ENCODE results near the gene FJX1.
"Not testable (repeated sequence)": the region's sequence is repeated elsewhere in the genome, so short reads cannot be mapped to it uniquely, and the experiment has no call there.

The FJX1 gene

DNA sequence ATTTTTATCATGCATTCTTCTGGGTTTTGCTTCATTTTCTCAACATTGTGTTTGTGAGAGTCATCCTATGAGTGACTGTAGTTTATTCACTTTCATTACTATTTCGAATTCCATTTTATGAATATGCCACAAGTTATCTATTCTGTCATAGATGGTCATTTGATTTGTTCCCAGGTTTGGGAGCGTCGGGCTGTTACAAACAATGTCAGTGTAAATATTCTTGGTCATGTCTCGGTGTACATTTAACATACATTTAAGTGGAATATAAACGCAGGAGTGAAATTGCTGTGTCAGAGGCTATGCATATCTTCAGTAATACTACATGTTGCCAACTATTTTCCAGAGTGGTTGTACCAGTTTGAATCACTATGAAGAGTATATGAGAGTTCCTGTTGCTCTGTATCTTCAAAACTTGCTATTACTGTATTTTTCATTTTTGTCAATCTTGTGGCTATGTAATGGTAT lies 46.7 kb downstream of the FJX1 start:
- Histone ChIP-seq H3K36me3 (ENCODE audit: control insufficient read depth, low read length) (peaks cover 8% of the 10 kb centered on the region; the same call in 1 of the 2 replicates), H3F3A (ENCODE audit: control insufficient read depth, insufficient read depth) (no peaks in the 10 kb centered on the region), H3K9me3 (ENCODE audit: control insufficient read depth, insufficient read depth, low read length) (peaks cover 23% of the 10 kb centered on the region), H3K9me2 (replicated peaks; ENCODE audit: control insufficient read depth, low read length) (no peaks in the 10 kb centered on the region), H3K27ac (ENCODE audit: low read depth, low read length) (no peak overlapping the region), H3K4me2 (ENCODE audit: low read length) (peak overlapping the region; percentile 15; the same call in 1 of the 2 replicates), H3K27me3 (ENCODE audit: control insufficient read depth, low read length) (peaks cover 14% of the 10 kb centered on the region), H3K4me3 (ENCODE audit: low read length) (peak overlapping the region; percentile 8; the same call in 1 of the 2 replicates), H4K20me1 (ENCODE audit: control insufficient read depth, insufficient read depth, low read depth, low read length) (no peaks in the 10 kb centered on the region), H3K79me2 (ENCODE audit: control insufficient read depth, low read length) (peaks cover 37% of the 10 kb centered on the region), H3K4me1 (ENCODE audit: control insufficient read depth, low read length) (peaks cover 22% of the 10 kb centered on the region)
- TF ChIP-seq EZH2phosphoT487 (IDR thresholded peaks at IDR 0.05; ENCODE audit: borderline replicate concordance, low read length) (no peak), CTCF (IDR thresholded peaks at IDR 0.05; ENCODE audit: low read depth, low read length, poor library complexity, severe bottlenecking) (no peak)

DNA sequence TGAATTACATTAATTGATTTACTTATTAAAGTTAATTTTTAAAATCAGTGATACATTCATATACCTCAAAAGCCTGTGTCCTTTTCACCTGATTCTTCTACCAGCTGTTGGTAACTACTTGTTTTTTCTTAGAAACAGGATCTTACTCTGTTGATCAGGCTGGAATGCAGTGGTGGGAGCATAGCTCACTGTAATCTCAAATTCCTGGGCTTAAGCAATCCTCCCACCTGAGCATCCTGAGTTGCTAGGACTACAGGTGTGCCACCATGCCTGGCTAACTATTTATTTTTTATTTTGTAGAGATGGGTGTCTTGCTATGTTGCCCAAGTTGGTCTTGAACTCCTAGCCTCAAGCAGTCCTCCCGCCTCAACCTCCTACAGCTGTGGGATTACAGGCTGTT lies 49.0 kb downstream of the FJX1 start:
- H3K9me2 ChIP-seq (replicated peaks; ENCODE audit: control insufficient read depth, low read length) = no peaks in the 10 kb centered on the region
- H3K4me1 ChIP-seq (ENCODE audit: control insufficient read depth, low read length) = peaks cover 16% of the 10 kb centered on the region
- H3K9me3 ChIP-seq (ENCODE audit: control insufficient read depth, insufficient read depth, low read length) = peaks cover 23% of the 10 kb centered on the region
- no peak overlapping the region for H3K4me3 ChIP-seq (ENCODE audit: low read length)
- H4K20me1 ChIP-seq (ENCODE audit: control insufficient read depth, insufficient read depth, low read depth, low read length) = no peaks in the 10 kb centered on the region
- peaks cover 50% of the 10 kb centered on the region for H3K79me2 ChIP-seq (ENCODE audit: control insufficient read depth, low read length)
- H3K27ac ChIP-seq (ENCODE audit: low read depth, low read length) = no peak overlapping the region
- peaks cover 5% of the 10 kb centered on the region for H3K27me3 ChIP-seq (ENCODE audit: control insufficient read depth, low read length)
- no peak overlapping the region for H3K4me2 ChIP-seq (ENCODE audit: low read length)
- TF ChIP-seq CTCF (IDR thresholded peaks at IDR 0.05; ENCODE audit: low read depth, low read length, poor library complexity, severe bottlenecking) (no peak), EZH2phosphoT487 (IDR thresholded peaks at IDR 0.05; ENCODE audit: borderline replicate concordance, low read length) (no peak)
- H3F3A ChIP-seq (ENCODE audit: control insufficient read depth, insufficient read depth) = no peaks in the 10 kb centered on the region
- peaks cover 8% of the 10 kb centered on the region; the same call in 1 of the 2 replicates for H3K36me3 ChIP-seq (ENCODE audit: control insufficient read depth, low read length)

GRCh38 chr11:35668350-35668749 lies 50.1 kb downstream of the FJX1 start:
- H3K9me3 ChIP-seq (ENCODE audit: control insufficient read depth, insufficient read depth, low read length) = peaks cover 19% of the 10 kb centered on the region
- not testable (repeated sequence) for H4K20me1 ChIP-seq (ENCODE audit: control insufficient read depth, insufficient read depth, low read depth, low read length)

More at GRCh38 chr11:35668350-35668749, 50.1 kb downstream of the FJX1 start:
- not testable (repeated sequence) for H3K27ac ChIP-seq (ENCODE audit: low read depth, low read length); H3K9me2 ChIP-seq (replicated peaks; ENCODE audit: control insufficient read depth, low read length); H3K27me3 ChIP-seq (ENCODE audit: control insufficient read depth, low read length); H3K4me3 ChIP-seq (ENCODE audit: low read length); H3K4me1 ChIP-seq (ENCODE audit: control insufficient read depth, low read length); H3K4me2 ChIP-seq (ENCODE audit: low read length); H3K36me3 ChIP-seq (ENCODE audit: control insufficient read depth, low read length); H3F3A ChIP-seq (ENCODE audit: control insufficient read depth, insufficient read depth)
- H3K79me2 ChIP-seq (ENCODE audit: control insufficient read depth, low read length) = peaks cover 52% of the 10 kb centered on the region

Data from DOHH2 (cell line).